WTC11 (cell line): ENCODE data around the gene AKT1. TPM values are rescaled to one million over a fixed set of nuclear protein-coding genes. Genes with fewer than 3 reads are reported as not detected.

Experiments used
- ATAC-seq: fragments of 200-7000 bp; cut with Tn5 transposase; 2 replicates; pipeline ENCODE4 v1.10.0; 2021; ENCODE audit warnings: mild to moderate bottlenecking, moderate library complexity
- CTCF ChIA-PET: fragments of 300-600 bp; sonication (Branson Sonifier 250); formaldehyde crosslinking; loops from one replicate; lab custom pipeline; 2021; ENCODE audit warnings: antibody characterized with exemption; lab: Charles Lee
- POLR2A ChIA-PET: fragments of 350-600 bp; sonication (Branson Sonifier 250); formaldehyde crosslinking; loops from one replicate; lab custom pipeline; 2021; ENCODE audit warnings: antibody characterized with exemption; lab: Charles Lee
- DNase-seq: peaks from one replicate; pipeline ENCODE4 v3.0.0; 2021; ENCODE audit warnings: low spot score
- H3K27ac Mint-ChIP-seq: 2 replicates; pipeline ENCODE4 v1.8.0; 2021; ENCODE audit warnings: mixed read lengths
- H3K27me3 Mint-ChIP-seq: 2 replicates; pipeline ENCODE4 v1.8.0; 2021; ENCODE audit warnings: low read depth, mild to moderate bottlenecking, moderate library complexity, mixed read lengths
- H3K36me3 Mint-ChIP-seq: 2 replicates; pipeline ENCODE4 v1.8.0; 2021; ENCODE audit warnings: mixed read lengths
- H3K4me1 Mint-ChIP-seq: 2 replicates; pipeline ENCODE4 v1.8.0; 2022; ENCODE audit warnings: mixed read lengths
- H3K4me3 Mint-ChIP-seq: 2 replicates; pipeline ENCODE4 v1.8.0; 2021; ENCODE audit warnings: mild to moderate bottlenecking, moderate library complexity, mixed read lengths
- H3K9me3 Mint-ChIP-seq: 2 replicates; pipeline ENCODE4 v1.8.0; 2021; ENCODE audit warnings: mixed read lengths
- AFF4 ChIP-seq: sonication (generic); formaldehyde crosslinking; IDR thresholded peaks from 2 replicates; pipeline ENCODE4 v1.8.1; 2023; ENCODE audit warnings: mild to moderate bottlenecking, missing genetic modification reagents, borderline replicate concordance
- ARID4B ChIP-seq: sonication (generic); formaldehyde crosslinking; IDR thresholded peaks from 2 replicates; pipeline ENCODE4 v1.8.0; 2023; ENCODE audit warnings: missing genetic modification reagents, mild to moderate bottlenecking, borderline replicate concordance
- E2F1 ChIP-seq: sonication (generic); formaldehyde crosslinking; IDR thresholded peaks from 2 replicates; pipeline ENCODE4 v1.8.0; 2022; ENCODE audit warnings: mild to moderate bottlenecking, missing genetic modification reagents
- E2F5 ChIP-seq: sonication (generic); formaldehyde crosslinking; IDR thresholded peaks from 2 replicates; pipeline ENCODE4 v1.8.1; 2022; ENCODE audit warnings: mild to moderate bottlenecking, moderate library complexity, missing genetic modification reagents
- EMX1 ChIP-seq: fragments of 250-450 bp; sonication (Bioruptor Pico); IDR thresholded peaks from 2 replicates; pipeline ENCODE4 v1.8.0; 2021; ENCODE audit warnings: mild to moderate bottlenecking
- ERG ChIP-seq: fragments of 250-450 bp; sonication (Bioruptor Pico); IDR thresholded peaks from 2 replicates; pipeline ENCODE4 v1.8.0; 2021; ENCODE audit warnings: mild to moderate bottlenecking
- GABPB1 ChIP-seq: sonication (generic); formaldehyde crosslinking; IDR thresholded peaks from 2 replicates; pipeline ENCODE4 v1.8.1; 2023; ENCODE audit warnings: mild to moderate bottlenecking, missing genetic modification reagents
- IRF2 ChIP-seq: sonication (generic); formaldehyde crosslinking; IDR thresholded peaks from 2 replicates; pipeline ENCODE4 v1.8.0; 2022; ENCODE audit warnings: low read depth, missing genetic modification reagents, borderline replicate concordance
- NR2C2 ChIP-seq: sonication (generic); formaldehyde crosslinking; IDR thresholded peaks from 2 replicates; pipeline ENCODE4 v1.8.0; 2022; ENCODE audit warnings: mild to moderate bottlenecking, missing genetic modification reagents
- NR3C1 ChIP-seq: sonication (generic); formaldehyde crosslinking; conservative IDR thresholded peaks from 2 replicates; pipeline ENCODE4 v1.8.1; 2023; ENCODE audit warnings: low read depth, mild to moderate bottlenecking, missing genetic modification reagents
- PRDM15 ChIP-seq: sonication (generic); formaldehyde crosslinking; IDR thresholded peaks from 2 replicates; pipeline ENCODE4 v1.8.0; 2022; ENCODE audit warnings: missing genetic modification reagents
- SOX15 ChIP-seq: fragments of 250-450 bp; sonication (Bioruptor Pico); IDR thresholded peaks from 2 replicates; pipeline ENCODE4 v1.9.0; 2021; ENCODE audit warnings: mild to moderate bottlenecking
- ZBTB21 ChIP-seq: sonication (generic); formaldehyde crosslinking; IDR thresholded peaks from 2 replicates; pipeline ENCODE4 v1.8.1; 2023; ENCODE audit warnings: mild to moderate bottlenecking, missing genetic modification reagents, borderline replicate concordance
- ZMAT4 ChIP-seq: fragments of 250-450 bp; sonication (Bioruptor Pico); IDR thresholded peaks from 2 replicates; pipeline ENCODE4 v1.9.0; 2021; ENCODE audit warnings: mild to moderate bottlenecking
- ZNF416 ChIP-seq: fragments of 250-450 bp; sonication (Bioruptor Pico); IDR thresholded peaks from 2 replicates; pipeline ENCODE4 v1.9.0; 2021; ENCODE audit warnings: mild to moderate bottlenecking, inconsistent platforms
- ZNF512 ChIP-seq: sonication (generic); formaldehyde crosslinking; IDR thresholded peaks from 2 replicates; pipeline ENCODE4 v1.8.1; 2022; ENCODE audit warnings: missing genetic modification reagents, borderline replicate concordance
- ZNF671 ChIP-seq: fragments of 250-450 bp; sonication (Bioruptor Pico); IDR thresholded peaks from 2 replicates; pipeline ENCODE4 v1.8.0; 2021; ENCODE audit warnings: mild to moderate bottlenecking
- total RNA-seq: library from RNA; stranded (reverse); gene quantifications from 3 replicates; pipeline ENCODE4 v1.2.3, GENCODE V29; 2021

The AKT1 gene
- total RNA-seq, 1 experiment from 2014 or later: 121 TPM

GRCh38 chr14:104756477-104757237 is 38.9 kb downstream of the AKT1 start (continued):
- TF ChIP-seq AFF4 (no peak), ZNF512 (CRISPR knock-in tag) (no peak), NR2C2 (CRISPR knock-in tag) (no peak), ARID4B (CRISPR knock-in tag) (no peak), ZNF416 (no peak), IRF2 (CRISPR knock-in tag) (no peak), GABPB1 (CRISPR knock-in tag) (no peak)

GRCh38 chr14:104755621-104756020 is 39.9 kb downstream of the AKT1 start:
- Mint-ChIP-seq H3K27ac (no peak overlapping the region), H3K27me3 (no peaks in the 10 kb centered on the region; the same call in 1 of the 2 replicates)
- ATAC-seq: no peak
- TF ChIP-seq NR3C1 (CRISPR knock-in tag): no peak
- TF ChIP-seq EMX1 (CRISPR knock-in tag): no peak
- TF ChIP-seq ZBTB21 (CRISPR knock-in tag): no peak
- no peak for TF ChIP-seq ZNF671
- no peak for TF ChIP-seq E2F1 (CRISPR knock-in tag)
- TF ChIP-seq ERG (CRISPR knock-in tag): no peak
- no peak for TF ChIP-seq ZMAT4 (CRISPR knock-in tag)
- no peak for TF ChIP-seq SOX15
- no peak for TF ChIP-seq E2F5 (CRISPR knock-in tag)
- TF ChIP-seq PRDM15 (CRISPR knock-in tag): no peak

More at GRCh38 chr14:104755621-104756020, 39.9 kb downstream of the AKT1 start:
- ChIA-PET POLR2A (no interaction called here), CTCF (interaction anchor here (1.2 kb wide), 1 partner anchor 13 kb away, joined by 4 read pairs; no protein-coding TSS in a partner anchor)
- Mint-ChIP-seq H3K4me3 (no peak overlapping the region), H3K36me3 (peaks cover 29% of the 10 kb centered on the region), H3K9me3 (peaks cover 6% of the 10 kb centered on the region), H3K4me1 (peaks cover 10% of the 10 kb centered on the region)
- DNase-seq: no peak
